ENCODE results near the gene PPP1R12C.

DNA sequence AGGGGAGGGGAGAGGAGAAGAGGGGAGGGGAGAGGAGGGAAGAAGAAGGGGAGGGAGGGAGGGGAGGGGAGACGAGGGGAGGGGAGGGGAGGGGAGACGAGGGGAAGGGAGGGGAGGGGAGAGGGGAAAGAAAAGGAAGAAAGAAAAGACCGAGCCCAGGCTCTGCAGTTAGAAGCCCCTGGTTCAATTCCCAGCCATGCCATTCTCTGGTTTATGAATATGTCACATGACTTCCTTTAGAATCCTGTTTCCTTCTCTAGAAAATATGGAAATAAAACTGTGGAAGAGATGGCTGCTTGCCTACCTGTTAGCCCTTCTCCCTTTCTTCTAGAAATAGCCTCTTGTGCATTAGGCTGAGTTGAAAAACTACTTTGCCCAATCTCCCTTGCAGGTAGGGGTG lies 17.3 kb upstream of the PPP1R12C start:
- TF ChIP-seq, protein P1, sequence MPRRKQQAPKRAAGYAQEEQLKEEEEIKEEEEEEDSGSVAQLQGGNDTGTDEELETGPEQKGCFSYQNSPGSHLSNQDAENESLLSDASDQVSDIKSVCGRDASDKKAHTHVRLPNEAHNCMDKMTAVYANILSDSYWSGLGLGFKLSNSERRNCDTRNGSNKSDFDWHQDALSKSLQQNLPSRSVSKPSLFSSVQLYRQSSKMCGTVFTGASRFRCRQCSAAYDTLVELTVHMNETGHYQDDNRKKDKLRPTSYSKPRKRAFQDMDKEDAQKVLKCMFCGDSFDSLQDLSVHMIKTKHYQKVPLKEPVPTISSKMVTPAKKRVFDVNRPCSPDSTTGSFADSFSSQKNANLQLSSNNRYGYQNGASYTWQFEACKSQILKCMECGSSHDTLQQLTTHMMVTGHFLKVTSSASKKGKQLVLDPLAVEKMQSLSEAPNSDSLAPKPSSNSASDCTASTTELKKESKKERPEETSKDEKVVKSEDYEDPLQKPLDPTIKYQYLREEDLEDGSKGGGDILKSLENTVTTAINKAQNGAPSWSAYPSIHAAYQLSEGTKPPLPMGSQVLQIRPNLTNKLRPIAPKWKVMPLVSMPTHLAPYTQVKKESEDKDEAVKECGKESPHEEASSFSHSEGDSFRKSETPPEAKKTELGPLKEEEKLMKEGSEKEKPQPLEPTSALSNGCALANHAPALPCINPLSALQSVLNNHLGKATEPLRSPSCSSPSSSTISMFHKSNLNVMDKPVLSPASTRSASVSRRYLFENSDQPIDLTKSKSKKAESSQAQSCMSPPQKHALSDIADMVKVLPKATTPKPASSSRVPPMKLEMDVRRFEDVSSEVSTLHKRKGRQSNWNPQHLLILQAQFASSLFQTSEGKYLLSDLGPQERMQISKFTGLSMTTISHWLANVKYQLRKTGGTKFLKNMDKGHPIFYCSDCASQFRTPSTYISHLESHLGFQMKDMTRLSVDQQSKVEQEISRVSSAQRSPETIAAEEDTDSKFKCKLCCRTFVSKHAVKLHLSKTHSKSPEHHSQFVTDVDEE (CRISPR knock-in tag; IDR thresholded peaks at IDR 0.05) = no peak
- TF ChIP-seq RARB (CRISPR knock-in tag; IDR thresholded peaks at IDR 0.05) (no peak), ZNF70 (CRISPR knock-in tag; IDR thresholded peaks at IDR 0.05) (no peak), ZFP30 (CRISPR knock-in tag; IDR thresholded peaks at IDR 0.05) (no peak), OSR1 (CRISPR knock-in tag; IDR thresholded peaks at IDR 0.05) (no peak), ESRRG (CRISPR knock-in tag; IDR thresholded peaks at IDR 0.05) (no peak), ZFP3 (CRISPR knock-in tag; IDR thresholded peaks at IDR 0.05) (no peak), ARNTL (CRISPR knock-in tag; IDR thresholded peaks at IDR 0.05; ENCODE audit: borderline replicate concordance, low read depth) (no peak), TOX (CRISPR knock-in tag; IDR thresholded peaks at IDR 0.05; ENCODE audit: borderline replicate concordance) (no peak), ZNF565 (CRISPR knock-in tag; conservative IDR thresholded peaks at IDR 0.05; ENCODE audit: low read depth) (no peak)
- TF ChIP-seq, protein P2, sequence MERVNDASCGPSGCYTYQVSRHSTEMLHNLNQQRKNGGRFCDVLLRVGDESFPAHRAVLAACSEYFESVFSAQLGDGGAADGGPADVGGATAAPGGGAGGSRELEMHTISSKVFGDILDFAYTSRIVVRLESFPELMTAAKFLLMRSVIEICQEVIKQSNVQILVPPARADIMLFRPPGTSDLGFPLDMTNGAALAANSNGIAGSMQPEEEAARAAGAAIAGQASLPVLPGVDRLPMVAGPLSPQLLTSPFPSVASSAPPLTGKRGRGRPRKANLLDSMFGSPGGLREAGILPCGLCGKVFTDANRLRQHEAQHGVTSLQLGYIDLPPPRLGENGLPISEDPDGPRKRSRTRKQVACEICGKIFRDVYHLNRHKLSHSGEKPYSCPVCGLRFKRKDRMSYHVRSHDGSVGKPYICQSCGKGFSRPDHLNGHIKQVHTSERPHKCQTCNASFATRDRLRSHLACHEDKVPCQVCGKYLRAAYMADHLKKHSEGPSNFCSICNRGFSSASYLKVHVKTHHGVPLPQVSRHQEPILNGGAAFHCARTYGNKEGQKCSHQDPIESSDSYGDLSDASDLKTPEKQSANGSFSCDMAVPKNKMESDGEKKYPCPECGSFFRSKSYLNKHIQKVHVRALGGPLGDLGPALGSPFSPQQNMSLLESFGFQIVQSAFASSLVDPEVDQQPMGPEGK (CRISPR knock-in tag; IDR thresholded peaks at IDR 0.05; ENCODE audit: borderline replicate concordance) = no peak
- TF ChIP-seq, protein P3, sequence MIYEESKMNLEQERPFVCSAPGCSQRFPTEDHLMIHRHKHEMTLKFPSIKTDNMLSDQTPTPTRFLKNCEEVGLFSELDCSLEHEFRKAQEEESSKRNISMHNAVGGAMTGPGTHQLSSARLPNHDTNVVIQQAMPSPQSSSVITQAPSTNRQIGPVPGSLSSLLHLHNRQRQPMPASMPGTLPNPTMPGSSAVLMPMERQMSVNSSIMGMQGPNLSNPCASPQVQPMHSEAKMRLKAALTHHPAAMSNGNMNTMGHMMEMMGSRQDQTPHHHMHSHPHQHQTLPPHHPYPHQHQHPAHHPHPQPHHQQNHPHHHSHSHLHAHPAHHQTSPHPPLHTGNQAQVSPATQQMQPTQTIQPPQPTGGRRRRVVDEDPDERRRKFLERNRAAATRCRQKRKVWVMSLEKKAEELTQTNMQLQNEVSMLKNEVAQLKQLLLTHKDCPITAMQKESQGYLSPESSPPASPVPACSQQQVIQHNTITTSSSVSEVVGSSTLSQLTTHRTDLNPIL (CRISPR knock-in tag; IDR thresholded peaks at IDR 0.05; ENCODE audit: low read depth) = no peak
